Glutamatergic neuron (in vitro differentiated cells): ENCODE measurements around the gene TAB2. TPM values are rescaled to one million over a fixed set of nuclear protein-coding genes. Genes with fewer than 3 reads are reported as not detected.

ENCODE experiments used
- DNase-seq: peaks from one replicate; pipeline ENCODE4 v3.0.0; 2022
- H3K27ac Mint-ChIP-seq: one replicate; pipeline ENCODE4 v1.8.0; 2020; ENCODE audit warnings: mild to moderate bottlenecking, mixed read lengths, inconsistent platforms; ENCODE audit not compliant: unreplicated experiment
- H3K27me3 Mint-ChIP-seq: one replicate; pipeline ENCODE4 v1.8.0; 2020; ENCODE audit warnings: mild to moderate bottlenecking, moderate library complexity, mixed read lengths, inconsistent platforms; ENCODE audit not compliant: unreplicated experiment
- H3K36me3 Mint-ChIP-seq: one replicate; pipeline ENCODE4 v1.8.0; 2020; ENCODE audit warnings: mild to moderate bottlenecking, mixed read lengths, inconsistent platforms; ENCODE audit not compliant: unreplicated experiment
- H3K4me1 Mint-ChIP-seq: one replicate; pipeline ENCODE4 v1.8.0; 2020; ENCODE audit warnings: mild to moderate bottlenecking, low read depth, mixed read lengths, inconsistent platforms; ENCODE audit not compliant: unreplicated experiment
- H3K4me3 Mint-ChIP-seq: one replicate; pipeline ENCODE4 v1.8.0; 2020; ENCODE audit warnings: mild to moderate bottlenecking, mixed read lengths, inconsistent platforms; ENCODE audit not compliant: unreplicated experiment
- H3K9me3 Mint-ChIP-seq: one replicate; pipeline ENCODE4 v1.8.0; 2020; ENCODE audit warnings: mild to moderate bottlenecking, moderate library complexity, mixed read lengths, inconsistent platforms; ENCODE audit not compliant: unreplicated experiment
- CTCF ChIP-seq: fragments of 200-600 bp; sonication (generic); IDR thresholded peaks from one replicate; pipeline ENCODE4 v1.5.0; 2021; ENCODE audit not compliant: partially characterized antibody, unreplicated experiment
- total RNA-seq: library from RNA; stranded (reverse); fragmentation: NEBNext Ultra II Directional; extraction: Animal tissue kit (Norgen Biotek cat#: 25700); gene quantifications from one replicate; pipeline ENCODE4 v1.2.1, GENCODE V29; 2021; ENCODE audit not compliant: unreplicated experiment

The TAB2 gene
- total RNA-seq, 1 donor from 2014 or later: 39.3 TPM

GRCh38 chr6:149284904-149285303, 32.6 kb upstream of the TAB2 start:
- no peaks in the 10 kb centered on the region for H3K9me3 Mint-ChIP-seq
- H3K27me3 Mint-ChIP-seq: peaks cover 2% of the 10 kb centered on the region
- no peak for DNase-seq
- H3K4me3 Mint-ChIP-seq: no peak overlapping the region
- H3K36me3 Mint-ChIP-seq: no peaks in the 10 kb centered on the region
- no peak for TF ChIP-seq CTCF
- no peaks in the 10 kb centered on the region for H3K4me1 Mint-ChIP-seq
- H3K27ac Mint-ChIP-seq: no peak overlapping the region

DNA sequence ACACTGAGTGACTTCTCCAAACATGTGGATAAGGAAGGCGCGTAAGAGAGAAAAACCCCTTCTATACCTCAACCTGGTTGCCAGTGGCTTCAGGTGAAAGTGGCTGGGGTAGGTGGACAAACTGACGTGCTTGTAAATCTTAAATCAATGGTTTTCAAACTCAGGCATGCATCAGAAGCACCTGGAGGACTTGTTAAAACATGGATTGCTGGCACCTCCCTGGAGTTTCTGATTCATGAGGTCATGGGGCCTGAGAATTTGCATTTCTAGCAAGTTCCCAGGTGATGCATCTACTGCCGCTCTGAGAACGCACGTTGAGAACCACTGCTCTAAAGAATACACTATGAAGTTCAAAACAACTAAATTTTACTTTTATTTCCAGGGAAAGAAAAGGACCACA, 31.9 kb upstream of the TAB2 start:
- DNase-seq: no peak
- TF ChIP-seq CTCF: no peak
- H3K4me1 Mint-ChIP-seq: no peaks in the 10 kb centered on the region
- H3K27me3 Mint-ChIP-seq: peaks cover 2% of the 10 kb centered on the region
- H3K9me3 Mint-ChIP-seq: no peaks in the 10 kb centered on the region
- H3K4me3 Mint-ChIP-seq: no peak overlapping the region
- no peak overlapping the region for H3K27ac Mint-ChIP-seq
- H3K36me3 Mint-ChIP-seq: no peaks in the 10 kb centered on the region

DNA sequence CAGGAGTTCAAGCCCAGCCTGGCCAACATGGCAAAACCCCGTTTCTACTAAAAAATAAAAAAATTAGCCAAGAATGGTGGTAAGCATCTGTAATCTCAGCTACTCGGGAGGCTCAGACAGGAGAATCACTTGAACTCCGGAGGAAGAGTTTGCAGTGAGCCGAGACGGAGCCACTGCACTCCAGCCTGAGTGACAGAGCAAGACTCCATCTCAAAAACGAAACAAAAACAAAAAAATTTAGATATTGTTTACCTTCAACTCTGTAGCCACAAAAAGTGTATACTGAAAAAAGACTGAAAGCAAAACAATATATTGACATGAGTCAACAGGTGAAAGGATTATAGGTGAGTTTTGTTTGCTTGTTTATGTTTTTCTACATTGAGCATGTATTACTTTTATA, 30.6 kb upstream of the TAB2 start:
- DNase-seq: no peak
- Mint-ChIP-seq H3K36me3 (no peaks in the 10 kb centered on the region), H3K4me1 (no peaks in the 10 kb centered on the region), H3K27me3 (peaks cover 2% of the 10 kb centered on the region), H3K27ac (no peak overlapping the region), H3K9me3 (no peaks in the 10 kb centered on the region), H3K4me3 (no peak overlapping the region)
- no peak for TF ChIP-seq CTCF

DNA sequence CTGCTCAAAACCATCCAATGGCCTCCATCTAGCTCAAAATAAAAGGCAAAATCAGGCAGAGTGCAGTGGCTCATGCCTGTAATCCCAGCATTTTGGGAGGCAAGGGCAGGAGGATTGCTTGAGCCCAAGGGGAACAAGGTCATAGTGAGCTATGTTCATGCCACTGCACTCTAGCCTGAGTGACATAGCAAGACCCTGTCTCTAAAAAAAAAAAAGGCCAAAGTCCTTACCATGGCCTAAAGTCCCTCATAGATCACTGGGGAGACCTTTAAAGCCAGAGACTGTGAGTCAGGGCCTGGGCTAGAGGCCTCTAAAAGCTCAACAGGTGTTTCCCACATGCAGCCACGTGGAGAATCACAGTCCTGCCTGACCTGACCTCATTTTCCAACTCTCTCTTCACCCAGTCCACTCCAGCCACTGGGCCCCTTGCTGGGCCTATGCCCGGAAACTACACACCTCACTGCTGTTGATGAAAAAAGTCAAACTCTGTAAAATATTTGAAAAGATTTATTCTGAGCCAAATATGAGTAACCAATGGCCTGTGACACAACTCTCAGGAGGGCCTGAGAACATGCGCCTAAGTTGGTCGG, 28.2 kb upstream of the TAB2 start:
- Mint-ChIP-seq H3K27me3 (no peaks in the 10 kb centered on the region), H3K27ac (no peak overlapping the region), H3K9me3 (no peaks in the 10 kb centered on the region), H3K4me3 (no peak overlapping the region), H3K36me3 (no peaks in the 10 kb centered on the region), H3K4me1 (no peaks in the 10 kb centered on the region)
- no peak for DNase-seq
- no peak for TF ChIP-seq CTCF

DNA sequence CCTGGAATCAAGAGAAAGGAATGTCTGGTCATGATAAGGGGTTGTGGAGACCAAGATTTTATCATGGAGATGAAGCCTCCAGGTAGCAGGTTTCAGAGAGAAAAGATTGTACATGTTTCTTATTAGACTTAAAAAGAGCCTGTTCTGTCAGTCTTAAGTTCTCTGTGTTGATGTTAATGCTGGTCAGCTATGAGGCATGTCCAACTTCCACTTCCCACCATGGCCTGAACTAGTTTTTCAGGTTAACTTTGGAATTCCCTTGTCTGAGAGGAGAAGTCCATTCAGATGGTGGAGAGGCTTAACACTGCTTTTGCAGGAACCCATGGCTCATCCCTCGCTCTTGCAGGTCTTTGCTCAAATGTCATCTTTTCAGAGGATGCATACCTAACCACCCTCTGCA, 27.5 kb upstream of the TAB2 start:
- H3K9me3 Mint-ChIP-seq: no peaks in the 10 kb centered on the region
- no peak for DNase-seq
- H3K4me3 Mint-ChIP-seq: no peak overlapping the region
- no peaks in the 10 kb centered on the region for H3K27me3 Mint-ChIP-seq
- no peak for TF ChIP-seq CTCF
- H3K36me3 Mint-ChIP-seq: no peaks in the 10 kb centered on the region
- no peak overlapping the region for H3K27ac Mint-ChIP-seq
- no peaks in the 10 kb centered on the region for H3K4me1 Mint-ChIP-seq
